Measurements from ENCODE around the gene TLR3. TPM values are rescaled to one million over a fixed set of nuclear protein-coding genes. Genes with fewer than 3 reads are reported as not detected.

TLR3 gene
- total and polyA plus RNA-seq, 2 of the 8 experiments (the other 6 are each of a cell fraction or from before 2014, with no cell fraction given), result 1.00 to 2.6 TPM

DNA sequence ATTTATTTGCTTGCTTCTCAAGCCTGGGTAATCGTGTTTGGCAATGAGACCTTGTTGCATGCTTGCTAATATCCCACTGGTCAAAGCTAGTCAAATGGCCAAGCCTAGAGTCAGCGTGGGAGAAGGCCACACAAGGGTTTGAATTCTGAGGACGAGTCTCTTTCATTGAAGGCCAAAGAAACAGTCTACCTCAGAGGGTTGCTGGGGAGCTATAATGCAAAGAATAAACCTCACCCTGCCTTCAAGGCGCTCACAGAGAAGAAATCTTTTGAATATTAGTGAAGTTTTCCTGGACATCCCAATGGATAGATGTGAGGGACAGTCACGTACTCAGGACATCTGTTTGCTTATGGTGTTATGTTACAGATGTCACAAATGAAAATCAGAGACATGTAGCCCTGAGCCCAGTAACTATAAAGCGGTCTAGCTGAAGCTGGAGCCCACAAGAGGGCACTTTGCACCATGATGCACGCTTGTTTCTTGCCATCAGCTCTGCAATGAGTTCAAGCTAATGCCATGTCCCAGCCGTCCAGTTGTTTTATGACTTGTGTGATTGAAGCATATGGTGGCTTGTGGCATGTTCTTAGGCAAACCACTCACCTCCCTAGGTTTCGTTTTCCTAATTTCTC lies 1.1 kb upstream of the TLR3 start:
- no peak overlapping the region for H2BK5ac ChIP-seq (ENCODE audit: low read depth, low read length)
- 74% methylated on average over 9 of the region's 9 CpGs; no CpG with 5 or more reads in 1 of the 2 experiments for WGBS, 2 experiments (ENCODE audit: extremely low coverage in 1 of 2, insufficient coverage in 1 of 2, insufficient read length in 1 of 2, insufficient replicate concordance in 2 of 2, low coverage in 1 of 2, low lambda C conversion rate in 2 of 2, missing lambda C conversion rate in 1 of 2)
- no peak overlapping the region for H3K14ac ChIP-seq (ENCODE audit: insufficient read length)
- no peak overlapping the region for H3K18ac ChIP-seq (ENCODE audit: extremely low read depth, low read length)
- H2AK5ac ChIP-seq (ENCODE audit: low read depth, low read length), result no peak overlapping the region
- ChIA-PET CTCF (ENCODE audit: partially characterized antibody) (interaction anchor here (0.6 to 8.8 kb wide), 16 partner anchors 9 to 413 kb away, joined by 3 to 53 read pairs (median 5); no protein-coding TSS in a partner anchor), POLR2A (ENCODE audit: partially characterized antibody) (interaction anchor here (0.7 to 1.2 kb wide), 2 partner anchors 9 to 11 kb away, joined by 3 read pairs; no protein-coding TSS in a partner anchor)
- H3K36me3 ChIP-seq (ENCODE audit: control insufficient read depth in 2 of 4, insufficient read depth in 4 of 4, low read length in 3 of 4), result no peaks in the 10 kb centered on the region
- DNase-seq (ENCODE audit: low read depth in 1 of 2, low spot score in 2 of 2) (peak; percentile 10 to 45), FAIRE-seq (peak; percentile 58)
- H3K9ac ChIP-seq (replicated peaks in 1 of 4; ENCODE audit: extremely low read depth in 1 of 4, low read depth in 3 of 4, low read length in 3 of 4), result no peak overlapping the region
- no peak overlapping the region for H4K5ac ChIP-seq (ENCODE audit: insufficient read length, low read depth, low read length)
- no peak overlapping the region for H2BK120ac ChIP-seq (replicated peaks; ENCODE audit: low read depth, low read length)
- no peaks in the 10 kb centered on the region for H4K20me1 ChIP-seq (replicated peaks in 1 of 2; ENCODE audit: control insufficient read depth in 1 of 2, insufficient read depth in 2 of 2, low read length in 2 of 2)
- H3K4me1 ChIP-seq (replicated peaks in 1 of 4; ENCODE audit: control insufficient read depth in 3 of 4, insufficient read depth in 4 of 4, low read length in 3 of 4), result peaks cover 0 to 7% (median 3%) of the 10 kb centered on the region in 4 experiments; a peak in 3 of 7 replicates
- H3K27ac ChIP-seq (ENCODE audit: low read depth, low read length), result no peak overlapping the region
- H3K4me3 ChIP-seq (ENCODE audit: extremely low read depth in 1 of 4, insufficient read depth in 2 of 4, low read depth in 3 of 4, low read length in 4 of 4), result no peak overlapping the region
- no peak overlapping the region for H2BK12ac ChIP-seq (ENCODE audit: low read depth, low read length)
- no peak overlapping the region for H4K8ac ChIP-seq (ENCODE audit: extremely low read depth, insufficient read depth, low read length)
- no peaks in the 10 kb centered on the region for H3K27me3 ChIP-seq (replicated peaks in 1 of 4; ENCODE audit: control insufficient read depth in 3 of 4, extremely low read depth in 1 of 4, insufficient read depth in 3 of 4, low read length in 3 of 4)
- H3K9me3 ChIP-seq (ENCODE audit: insufficient read depth in 2 of 2, low read depth in 1 of 2, low read length in 1 of 2), result no peaks in the 10 kb centered on the region
- H3K79me1 ChIP-seq (ENCODE audit: low read depth, low read length), result no peaks in the 10 kb centered on the region
- no peak overlapping the region for H4K91ac ChIP-seq (replicated peaks; ENCODE audit: insufficient read length, low read length)
- no peak overlapping the region for H2BK20ac ChIP-seq (ENCODE audit: low read length)
- no peak overlapping the region for H2BK15ac ChIP-seq (ENCODE audit: low read length)
- no peak overlapping the region for H3K4me2 ChIP-seq (ENCODE audit: insufficient read depth in 1 of 2, low read depth in 2 of 2, low read length in 2 of 2)
- no peaks in the 10 kb centered on the region for H3K23me2 ChIP-seq (ENCODE audit: low read depth, low read length)
- no peak overlapping the region for H3K4ac ChIP-seq (replicated peaks; ENCODE audit: insufficient read length, low read depth, low read length)
- H3K56ac ChIP-seq (replicated peaks; ENCODE audit: insufficient read length, low read depth, low read length), result no peak overlapping the region
- no peak overlapping the region for H3K23ac ChIP-seq (ENCODE audit: insufficient read length)
- no peaks in the 10 kb centered on the region for H3K79me2 ChIP-seq (ENCODE audit: control insufficient read depth in 1 of 2, insufficient read depth in 2 of 2, low read length in 2 of 2)
- H2AFZ ChIP-seq (ENCODE audit: low read length), result no peak overlapping the region
- TF ChIP-seq PHF8 (conservative IDR thresholded peaks at IDR 0.05; ENCODE audit: low read depth, low read length) (no peak), YY1 (IDR thresholded peaks at IDR 0.05; ENCODE audit: low read depth, low read length) (no peak), CREB1 (IDR thresholded peaks at IDR 0.05) (no peak), JUN (IDR thresholded peaks at IDR 0.05; ENCODE audit: low read depth, low read length) (no peak), SUZ12 (IDR thresholded peaks at IDR 0.05; ENCODE audit: low read length) (no peak), CTBP2 (IDR thresholded peaks at IDR 0.05; ENCODE audit: borderline replicate concordance, insufficient read depth, insufficient read length, low read length) (no peak), MAX (IDR thresholded peaks at IDR 0.05) (no peak), JUND (IDR thresholded peaks at IDR 0.05; ENCODE audit: low read length) (no peak), SP2 (IDR thresholded peaks at IDR 0.05; ENCODE audit: low read length) (no peak), RFX5 (IDR thresholded peaks at IDR 0.05; ENCODE audit: borderline replicate concordance, low read depth, low read length) (no peak)
- TF ChIP-seq, protein P1, sequence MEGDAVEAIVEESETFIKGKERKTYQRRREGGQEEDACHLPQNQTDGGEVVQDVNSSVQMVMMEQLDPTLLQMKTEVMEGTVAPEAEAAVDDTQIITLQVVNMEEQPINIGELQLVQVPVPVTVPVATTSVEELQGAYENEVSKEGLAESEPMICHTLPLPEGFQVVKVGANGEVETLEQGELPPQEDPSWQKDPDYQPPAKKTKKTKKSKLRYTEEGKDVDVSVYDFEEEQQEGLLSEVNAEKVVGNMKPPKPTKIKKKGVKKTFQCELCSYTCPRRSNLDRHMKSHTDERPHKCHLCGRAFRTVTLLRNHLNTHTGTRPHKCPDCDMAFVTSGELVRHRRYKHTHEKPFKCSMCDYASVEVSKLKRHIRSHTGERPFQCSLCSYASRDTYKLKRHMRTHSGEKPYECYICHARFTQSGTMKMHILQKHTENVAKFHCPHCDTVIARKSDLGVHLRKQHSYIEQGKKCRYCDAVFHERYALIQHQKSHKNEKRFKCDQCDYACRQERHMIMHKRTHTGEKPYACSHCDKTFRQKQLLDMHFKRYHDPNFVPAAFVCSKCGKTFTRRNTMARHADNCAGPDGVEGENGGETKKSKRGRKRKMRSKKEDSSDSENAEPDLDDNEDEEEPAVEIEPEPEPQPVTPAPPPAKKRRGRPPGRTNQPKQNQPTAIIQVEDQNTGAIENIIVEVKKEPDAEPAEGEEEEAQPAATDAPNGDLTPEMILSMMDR (IDR thresholded peaks at IDR 0.05; ENCODE audit: control extremely low read depth in 1 of 3, insufficient read depth in 1 of 3, low read depth in 1 of 3, low read length in 3 of 3), result peak; percentile 40 to 74 (median 59)
